Measurements from ENCODE around the gene LMBR1.
"Not testable (repeated sequence)": the region's sequence is repeated elsewhere in the genome, so short reads cannot be mapped to it uniquely, and the experiment has no call there.

DNA sequence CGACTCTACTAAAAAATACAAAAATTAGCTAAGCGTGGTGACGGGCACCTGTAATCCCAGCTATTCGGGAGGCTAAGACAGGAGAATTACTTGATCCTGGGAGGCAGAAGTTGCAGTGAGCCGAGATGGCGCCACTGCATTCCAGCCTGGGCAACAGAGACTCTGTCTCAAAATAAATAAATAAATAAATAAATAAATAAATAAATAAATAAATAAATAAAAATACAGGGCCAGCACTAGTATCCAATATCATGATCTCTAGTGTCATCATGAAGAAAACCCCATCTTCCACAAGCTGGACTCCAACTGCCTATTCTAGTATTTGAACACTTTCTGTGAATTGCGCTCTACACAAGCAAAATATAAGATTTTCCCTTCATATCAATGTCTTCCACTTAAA lies 255.9 kb downstream of the LMBR1 start:
- not testable (repeated sequence) for TF ChIP-seq TARDBP (IDR thresholded peaks at IDR 0.05); FOXM1 (IDR thresholded peaks at IDR 0.05; ENCODE audit: borderline replicate concordance); BHLHE40 (IDR thresholded peaks at IDR 0.05; ENCODE audit: borderline replicate concordance); ARNT (IDR thresholded peaks at IDR 0.05); FOXK2 (IDR thresholded peaks at IDR 0.05); SP1 (IDR thresholded peaks at IDR 0.05); LEF1 (IDR thresholded peaks at IDR 0.05; ENCODE audit: borderline replicate concordance); NFRKB (IDR thresholded peaks at IDR 0.05); SUZ12 (IDR thresholded peaks at IDR 0.05); ZNF384 (IDR thresholded peaks at IDR 0.05); ELF4 (IDR thresholded peaks at IDR 0.05); L3MBTL2 (conservative IDR thresholded peaks at IDR 0.05); FOXA1 (IDR thresholded peaks at IDR 0.05); HDGF (IDR thresholded peaks at IDR 0.05; ENCODE audit: borderline replicate concordance)
